AG09319 (cell line): Measurements from ENCODE around the gene USP7.

Experiments used
- DNase-seq: peaks from one replicate; pipeline ENCODE4 v3.0.0-alpha.2; 2010; ENCODE audit warnings: low read depth; ENCODE audit errors: extremely low read depth
- TF ChIP-seq, protein P1 (sequence below): IDR thresholded peaks from 2 replicates; pipeline ENCODE4 v1.5.1; 2011; ENCODE audit warnings: low read depth, mild to moderate bottlenecking, inconsistent platforms, low read length, moderate library complexity

Gene USP7

DNA sequence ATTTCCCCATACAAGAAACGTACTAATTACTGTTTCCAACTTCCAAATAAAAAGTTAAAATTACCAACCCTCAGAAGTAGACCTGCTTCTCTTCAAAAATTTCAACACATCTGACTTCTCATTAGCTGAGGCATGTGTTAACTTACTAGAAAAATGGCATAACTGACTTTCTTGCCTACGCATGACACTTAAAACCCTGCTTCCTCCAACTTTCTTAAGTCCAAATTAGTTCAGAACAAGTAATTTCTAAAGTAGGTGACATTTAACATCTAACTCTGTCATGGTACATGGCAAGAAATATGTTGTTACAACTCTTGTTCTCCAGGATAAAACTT is 6.7 kb downstream of the USP7 start:
- no peak for DNase-seq
- TF ChIP-seq, protein P1, sequence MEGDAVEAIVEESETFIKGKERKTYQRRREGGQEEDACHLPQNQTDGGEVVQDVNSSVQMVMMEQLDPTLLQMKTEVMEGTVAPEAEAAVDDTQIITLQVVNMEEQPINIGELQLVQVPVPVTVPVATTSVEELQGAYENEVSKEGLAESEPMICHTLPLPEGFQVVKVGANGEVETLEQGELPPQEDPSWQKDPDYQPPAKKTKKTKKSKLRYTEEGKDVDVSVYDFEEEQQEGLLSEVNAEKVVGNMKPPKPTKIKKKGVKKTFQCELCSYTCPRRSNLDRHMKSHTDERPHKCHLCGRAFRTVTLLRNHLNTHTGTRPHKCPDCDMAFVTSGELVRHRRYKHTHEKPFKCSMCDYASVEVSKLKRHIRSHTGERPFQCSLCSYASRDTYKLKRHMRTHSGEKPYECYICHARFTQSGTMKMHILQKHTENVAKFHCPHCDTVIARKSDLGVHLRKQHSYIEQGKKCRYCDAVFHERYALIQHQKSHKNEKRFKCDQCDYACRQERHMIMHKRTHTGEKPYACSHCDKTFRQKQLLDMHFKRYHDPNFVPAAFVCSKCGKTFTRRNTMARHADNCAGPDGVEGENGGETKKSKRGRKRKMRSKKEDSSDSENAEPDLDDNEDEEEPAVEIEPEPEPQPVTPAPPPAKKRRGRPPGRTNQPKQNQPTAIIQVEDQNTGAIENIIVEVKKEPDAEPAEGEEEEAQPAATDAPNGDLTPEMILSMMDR: no peak

DNA sequence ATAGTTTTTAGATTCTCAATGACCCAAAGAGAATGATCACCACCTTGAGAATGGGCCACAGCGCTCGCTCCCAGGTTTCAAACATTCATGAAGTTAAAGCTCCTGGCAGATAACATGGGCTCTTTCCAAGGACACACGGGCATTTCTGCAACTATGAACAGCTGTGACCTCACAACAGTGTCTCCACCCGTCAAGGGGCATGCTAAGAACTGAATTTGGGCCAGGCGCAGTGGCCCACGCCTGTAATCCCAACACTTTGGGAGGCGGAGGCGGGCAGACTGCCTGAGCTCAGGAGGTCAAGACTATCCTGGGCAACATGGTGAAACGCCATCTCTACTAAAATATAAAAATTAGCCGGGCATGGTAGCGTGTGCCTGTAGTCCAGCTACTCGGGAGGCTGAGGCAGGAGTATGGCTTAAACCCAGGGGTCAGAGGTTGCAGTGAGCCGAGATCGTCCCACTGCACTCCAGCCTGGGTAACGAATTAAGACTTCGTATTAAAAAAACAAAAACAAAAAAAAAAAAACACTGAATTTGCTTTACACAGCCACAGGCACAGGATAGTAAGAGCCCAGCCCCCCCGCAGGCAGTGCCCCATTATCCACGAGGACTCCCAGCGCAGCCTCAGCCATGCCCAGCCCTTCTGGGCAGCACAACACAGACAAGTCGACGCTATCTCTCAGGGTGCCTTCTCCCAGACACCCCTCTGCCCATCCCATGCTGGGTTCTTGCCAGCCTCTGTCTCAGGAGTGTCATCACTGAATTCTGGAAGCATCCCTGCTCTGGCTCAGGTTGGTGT is 7.2 kb downstream of the USP7 start:
- no peak for DNase-seq
- TF ChIP-seq, protein P1: no peak

DNA sequence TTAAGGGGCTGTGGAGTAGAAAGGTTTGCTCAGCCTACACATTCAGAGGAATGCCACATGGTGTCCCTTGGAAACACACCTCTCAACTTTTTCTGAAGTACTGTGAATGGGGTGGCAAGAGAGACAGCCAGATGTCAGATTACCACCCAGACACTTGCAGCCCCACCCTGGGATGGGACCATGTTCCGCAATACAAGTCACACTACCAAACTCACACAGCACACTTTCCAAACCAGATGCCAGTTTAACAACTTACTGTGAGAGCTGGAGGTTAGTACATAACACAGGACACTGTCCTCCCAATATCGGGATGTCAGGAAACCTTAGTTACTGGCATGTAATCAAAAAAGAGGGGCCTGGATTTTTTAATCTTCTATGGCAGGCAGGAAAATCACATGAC is 7.9 kb downstream of the USP7 start:
- DNase-seq: no peak
- TF ChIP-seq, protein P1: no peak

DNA sequence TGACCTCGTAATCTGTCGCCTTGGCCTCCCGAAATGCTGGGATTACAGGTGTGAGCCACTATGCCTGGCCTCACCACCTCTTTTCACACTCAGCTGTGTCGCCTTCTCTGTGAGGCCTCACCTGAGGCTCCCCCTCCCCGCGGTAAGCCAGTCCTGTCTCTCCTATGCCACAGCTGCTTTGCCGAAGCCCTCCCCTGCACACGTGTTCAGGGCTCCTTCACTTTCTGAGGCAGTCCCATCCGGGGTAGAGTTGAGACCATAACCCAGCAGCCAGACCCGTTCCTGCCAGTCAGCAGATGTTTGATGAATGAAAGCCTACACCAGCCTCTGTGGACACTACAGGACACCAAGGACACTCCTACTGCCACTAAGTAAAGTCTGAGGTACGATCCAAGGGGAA is 10.6 kb downstream of the USP7 start:
- TF ChIP-seq, protein P1: no peak
- no peak for DNase-seq

DNA sequence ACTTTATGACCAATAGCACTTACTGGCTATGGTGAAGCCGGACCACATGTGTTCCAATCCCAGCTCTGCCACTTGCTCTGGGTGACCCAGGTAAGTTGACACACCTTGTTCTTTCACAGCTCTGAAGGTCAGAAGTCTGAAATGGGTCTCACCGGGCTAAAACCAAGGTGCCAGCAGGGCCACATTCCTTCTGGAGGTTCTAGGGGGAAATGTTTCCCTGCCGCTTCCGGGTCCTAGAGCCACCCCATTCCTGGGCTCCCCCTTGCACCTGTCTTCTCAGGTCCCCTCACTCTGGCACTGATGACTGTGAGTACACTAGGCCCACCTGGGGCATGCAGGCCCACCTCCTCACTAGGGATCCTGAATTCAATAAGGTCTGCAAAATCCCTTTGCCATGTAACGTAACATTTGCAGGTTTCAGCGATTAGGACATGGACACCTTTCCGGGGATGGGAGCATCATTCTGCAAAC is 11.4 kb downstream of the USP7 start:
- no peak for DNase-seq

DNA sequence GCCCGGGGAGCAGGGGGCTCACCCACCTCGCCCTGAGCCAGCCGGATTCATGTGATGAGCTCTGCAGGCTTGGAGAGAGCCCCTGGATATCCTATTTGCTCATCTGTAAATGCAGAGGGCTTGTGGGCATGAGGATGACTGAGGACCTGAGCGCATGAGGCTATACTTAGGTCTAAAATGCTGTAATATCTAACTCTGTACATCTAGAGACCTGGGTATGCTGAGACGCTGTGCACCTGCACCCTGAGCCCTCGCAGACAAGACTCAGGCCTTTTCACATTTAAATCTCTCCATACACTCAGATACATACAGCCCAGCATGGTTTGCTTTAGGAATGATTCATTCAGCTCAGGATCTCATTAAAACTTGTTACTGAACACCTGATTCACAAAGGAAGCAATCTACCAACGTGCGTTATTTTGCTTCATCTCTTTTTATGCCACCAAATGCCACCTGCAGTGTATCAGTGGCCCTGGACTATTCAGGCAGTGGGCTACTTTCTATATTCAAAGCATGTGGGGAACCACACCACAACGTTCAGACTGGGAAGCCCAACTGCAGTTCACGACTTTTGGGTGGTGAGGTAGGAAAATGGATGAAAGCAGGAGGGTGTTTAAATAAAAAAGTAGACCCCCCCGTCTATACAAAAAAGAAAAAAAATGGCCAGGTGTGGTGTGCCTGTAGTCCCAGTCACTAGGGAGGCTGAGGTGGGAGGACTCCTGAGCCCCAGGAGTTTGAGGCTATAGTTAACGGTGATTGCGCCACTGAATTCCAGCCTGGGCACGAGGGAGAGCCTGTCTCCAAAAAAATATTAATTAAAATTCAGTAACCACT is 12.0 kb downstream of the USP7 start:
- TF ChIP-seq, protein P1: no peak
- no peak for DNase-seq

More for the DNA sequence above, 11.4 kb downstream of the USP7 start:
- TF ChIP-seq, protein P1: no peak

DNA sequence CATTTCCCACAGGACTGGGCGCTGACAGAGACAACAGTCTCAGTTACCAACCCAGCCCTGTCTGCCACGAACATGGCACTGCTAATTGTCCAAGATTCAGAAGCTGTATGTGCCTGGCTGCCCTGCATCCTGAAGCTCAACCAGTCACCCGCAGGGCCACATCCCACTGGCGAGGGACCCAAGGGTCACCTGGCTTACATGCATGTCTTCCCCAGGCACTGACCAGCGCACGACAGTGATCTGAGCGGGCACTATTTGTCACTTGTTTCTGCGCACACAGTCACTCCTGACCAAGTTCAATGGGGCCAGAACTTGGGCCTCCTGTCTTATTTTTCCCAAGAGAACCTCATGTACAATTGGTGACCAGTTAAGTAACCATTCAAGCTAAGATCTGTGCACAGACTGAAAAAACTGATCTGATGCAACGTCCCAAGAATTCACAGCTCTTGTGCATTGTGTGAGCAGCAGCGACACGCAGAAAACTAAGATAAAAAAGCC is 13.1 kb downstream of the USP7 start:
- TF ChIP-seq, protein P1: no peak
- DNase-seq: no peak
